Measurements from ENCODE around the gene PEX11B. TPM values are rescaled to one million over a fixed set of nuclear protein-coding genes. Genes with fewer than 3 reads are reported as not detected.

Gene PEX11B
- total RNA-seq, 2 donors from 2014 or later, result 33.8 to 37.1 TPM

DNA sequence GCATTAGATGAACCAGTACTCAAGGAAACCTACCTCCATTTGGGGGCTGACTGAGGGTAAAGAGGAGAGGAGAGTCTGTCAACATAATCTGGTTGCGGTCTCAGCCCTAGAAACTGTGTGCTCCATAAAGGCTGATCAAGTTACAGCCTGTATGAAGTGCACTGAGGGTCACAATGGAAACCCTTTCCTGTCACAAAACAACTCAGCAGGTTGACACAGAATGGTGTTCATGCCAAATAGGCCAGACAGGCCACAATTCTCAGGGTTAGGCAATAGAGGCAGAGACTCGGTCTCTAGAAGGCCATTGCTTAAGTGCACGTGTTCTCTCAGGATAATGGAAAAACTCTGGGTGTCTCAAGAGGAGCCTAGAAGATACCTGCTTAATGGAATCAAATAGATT is 28.8 kb downstream of the PEX11B start:
- intact Hi-C loops (cut with DNase I, micrococcal nuclease), result loop anchor here in 1 of 2 donors (5.0 kb wide), 1 partner anchor 128 kb away; no protein-coding TSS in a partner anchor
- ATAC-seq (no peak), DNase-seq (no peak)

DNA sequence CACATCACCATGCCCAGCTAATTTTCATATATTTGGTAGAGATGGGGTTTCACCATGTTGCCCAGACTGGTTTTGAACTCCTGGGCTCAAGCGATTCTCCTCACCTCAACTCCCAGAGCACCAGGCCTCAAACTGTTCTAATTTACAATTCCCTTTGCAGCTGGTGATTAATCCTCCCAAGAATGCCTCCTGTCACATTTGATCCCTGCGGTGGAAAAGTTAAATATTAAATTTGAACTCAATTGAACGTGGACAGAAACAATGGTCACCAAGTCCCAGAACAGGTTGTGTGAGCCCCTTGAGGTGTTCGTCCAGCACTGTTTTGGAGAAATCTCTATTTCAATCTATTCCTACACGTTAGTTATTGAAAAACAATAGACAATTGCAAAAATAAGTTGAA is 30.9 kb downstream of the PEX11B start:
- DNase-seq, result no peak

GRCh38 chr1:145886816-145887215 is 31.7 kb downstream of the PEX11B start:
- intact Hi-C loops (cut with DNase I, micrococcal nuclease), result no loop called here
- DNase-seq, result no peak
- no peak for ATAC-seq

More for the DNA sequence above, 30.9 kb downstream of the PEX11B start:
- no peak for ATAC-seq
- intact Hi-C loops (cut with DNase I, micrococcal nuclease), result no loop called here

DNA sequence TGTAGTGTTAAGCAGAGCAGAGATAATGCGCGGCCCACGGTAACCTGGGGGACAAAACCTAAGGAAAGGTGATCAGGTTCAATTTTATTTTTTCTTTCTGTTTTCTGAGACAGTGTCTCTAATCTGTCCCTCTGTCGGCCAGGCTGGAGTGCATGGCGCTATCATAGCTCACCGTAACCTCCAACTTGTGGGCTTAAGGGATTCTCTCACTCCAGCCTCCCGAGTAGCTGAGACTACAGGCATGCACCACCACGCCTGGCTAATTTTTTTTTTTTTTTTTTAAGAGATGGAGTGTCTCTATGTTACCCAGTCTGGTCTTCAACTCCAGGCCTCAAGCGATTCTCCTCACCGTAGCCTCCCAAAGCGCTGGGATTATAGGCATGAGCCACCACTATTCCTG is 32.1 kb downstream of the PEX11B start:
- no peak for DNase-seq
- no peak for ATAC-seq
- intact Hi-C loops (cut with DNase I, micrococcal nuclease), result no loop called here

DNA sequence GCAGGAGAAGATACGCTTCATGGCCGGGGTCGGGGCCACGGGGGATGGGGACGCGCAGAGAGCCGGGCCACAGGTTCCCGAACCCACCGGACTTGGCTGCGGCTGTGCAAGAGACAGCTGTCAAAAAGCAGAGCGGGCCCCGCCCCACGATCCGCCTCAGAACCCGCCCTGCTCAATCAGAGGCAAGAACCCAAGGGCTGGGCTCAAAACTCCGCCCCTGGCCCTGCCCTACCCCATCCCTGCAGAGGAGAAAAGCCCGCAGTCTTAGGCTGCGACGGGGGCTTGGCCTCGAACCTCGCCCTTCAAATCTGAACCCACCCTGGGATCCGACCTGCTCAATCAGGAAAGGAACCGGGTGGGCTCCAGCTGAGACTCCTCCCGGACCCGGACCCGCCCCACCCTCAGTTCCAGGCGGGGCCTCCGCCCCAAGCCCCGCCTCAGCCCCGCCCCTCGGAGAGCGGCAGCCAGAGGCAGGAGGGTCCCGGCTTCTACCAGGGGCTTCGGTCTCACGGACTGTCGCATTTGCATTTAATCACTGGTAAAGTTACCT is 32.7 kb downstream of the PEX11B start, which contains the start of gene ANKRD35:
Gene ANKRD35 (minus strand): TSS at position 129 of the 550 bp plus-strand sequence. CDS start 108 bp downstream, at position 21.
- intact Hi-C loops (cut with DNase I, micrococcal nuclease), result no loop called here
- ATAC-seq (peak; percentile 99), DNase-seq (peak; percentile 78 to 91)

DNA sequence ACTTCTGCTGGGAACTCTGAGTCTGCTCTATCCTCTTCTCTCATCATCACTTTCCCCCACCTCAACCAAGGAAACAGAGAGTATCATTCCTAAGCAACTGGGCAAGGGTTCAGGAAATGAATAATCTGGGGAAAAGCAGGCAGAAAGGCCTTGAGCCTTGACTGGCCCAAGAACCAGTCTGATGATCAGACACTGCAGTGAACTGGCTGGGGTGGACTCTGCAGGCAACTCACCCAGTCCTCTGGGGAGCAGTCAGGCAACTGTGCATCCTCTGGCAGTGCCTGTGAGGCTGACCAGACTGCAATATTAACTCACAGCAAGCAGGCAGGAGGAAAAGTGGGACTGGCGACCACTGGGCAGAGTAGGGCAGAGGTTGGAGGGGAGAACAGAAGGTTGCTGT is 33.8 kb downstream of the PEX11B start:
- ATAC-seq (no peak), DNase-seq (no peak)
- intact Hi-C loops (cut with DNase I, micrococcal nuclease), result no loop called here

DNA sequence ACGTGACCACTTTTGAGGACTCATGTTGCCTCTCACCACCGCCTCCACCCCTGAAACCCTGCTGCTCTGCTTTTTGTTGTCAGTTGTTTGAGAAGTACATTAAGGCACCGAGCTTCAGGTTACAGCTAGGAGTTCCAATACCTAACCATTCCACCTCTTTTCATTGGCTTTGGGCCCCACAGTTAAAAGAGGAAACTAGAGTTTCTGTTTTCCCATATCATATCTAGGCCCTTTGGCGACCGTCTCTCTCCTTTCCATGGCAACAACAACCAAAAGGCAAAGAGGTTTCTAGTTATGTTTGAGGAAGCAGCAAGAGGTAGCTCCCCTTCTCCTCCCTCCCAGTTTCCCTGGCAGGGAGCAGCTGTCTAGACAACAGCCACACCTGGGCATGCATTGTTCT is 38.7 kb downstream of the PEX11B start:
- intact Hi-C loops (cut with DNase I, micrococcal nuclease), result no loop called here
- DNase-seq (no peak), ATAC-seq (no peak)

- DNase-seq (no peak), ATAC-seq (no peak)
- intact Hi-C loops (cut with DNase I, micrococcal nuclease), result no loop called here
These were observed 39.8 kb downstream of the PEX11B start for GRCh38 chr1:145878724-145879123.

DNA sequence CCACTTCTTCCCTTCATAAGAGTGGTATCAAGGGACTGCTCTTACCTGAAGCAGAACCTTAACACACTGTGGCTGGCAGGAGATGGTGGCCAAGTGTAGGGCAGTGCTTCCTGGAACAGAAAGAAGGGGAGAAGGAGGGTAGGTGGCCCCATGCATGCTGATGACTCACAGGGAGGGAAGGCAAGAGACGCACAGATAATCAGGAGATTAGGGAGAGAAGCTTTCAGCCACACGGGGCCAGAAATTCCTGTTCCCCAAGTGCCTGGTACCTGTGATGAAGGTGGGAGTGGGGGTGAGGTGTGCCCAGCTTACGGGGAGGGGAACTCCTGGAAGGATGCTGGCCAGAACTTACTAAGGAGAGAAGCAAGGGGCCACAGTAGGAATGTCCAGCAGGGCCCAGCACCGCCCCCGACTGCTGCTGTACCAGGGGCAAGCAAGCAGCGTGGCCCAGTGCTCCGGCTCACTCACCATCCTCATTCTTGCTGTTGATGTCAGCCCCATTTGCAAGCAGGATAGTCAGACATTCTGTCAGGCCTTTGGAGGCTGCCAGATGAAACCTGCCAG is 40.5 kb downstream of the PEX11B start:
- DNase-seq (no peak), ATAC-seq (no peak)
- intact Hi-C loops (cut with DNase I, micrococcal nuclease), result no loop called here

- intact Hi-C loops (cut with DNase I, micrococcal nuclease), result no loop called here
- ATAC-seq (no peak), DNase-seq (no peak)
These were observed 43.9 kb downstream of the PEX11B start for GRCh38 chr1:145874646-145875045.

GRCh38 chr1:145871994-145872924 is 46.3 kb downstream of the PEX11B start:
- ATAC-seq, result peak; percentile 51
- intact Hi-C loops (cut with DNase I, micrococcal nuclease), result no loop called here
- peak; percentile 39 to 41 for DNase-seq

- no peak for ATAC-seq
- DNase-seq, result no peak
- intact Hi-C loops (cut with DNase I, micrococcal nuclease), result no loop called here
These were observed 50.3 kb downstream of the PEX11B start for GRCh38 chr1:145868232-145868631.

- intact Hi-C loops (cut with DNase I, micrococcal nuclease), result no loop called here
- ATAC-seq (no peak), DNase-seq (no peak)
These were observed 55.1 kb downstream of the PEX11B start for GRCh38 chr1:145863282-145864018.

Other genes with a start within 250 kb of the PEX11B start
- 10 to 100 TPM; 17.6 to 22.6 TPM for gene PDZK1, start 211.3 kb downstream of the PEX11B start, total RNA-seq
- gene CD160, start 199.2 kb downstream of the PEX11B start, total RNA-seq, result under 1 TPM; 0.73 to 0.92 TPM
- 1 to 10 TPM; 7.4 to 7.7 TPM for gene RNF115, start 94.6 kb downstream of the PEX11B start, total RNA-seq
- 10 to 100 TPM; 18.4 to 20.3 TPM for gene POLR3C, start 94.5 kb downstream of the PEX11B start, total RNA-seq
- 1 to 10 TPM; 1.3 TPM for gene NUDT17, start 73.1 kb downstream of the PEX11B start, total RNA-seq
- gene PIAS3, start 59.6 kb downstream of the PEX11B start, total RNA-seq, result 10 to 100 TPM; 11.0 to 11.4 TPM
- gene ANKRD35, start 32.9 kb downstream of the PEX11B start, total RNA-seq, result under 1 TPM; 0.12 to 0.53 TPM
- gene ITGA10, start 8.7 kb downstream of the PEX11B start, total RNA-seq, result 1 to 10 TPM in 1 of 2 donors, under 1 TPM in 1; 0.84 to 1.7 TPM
- 10 to 100 TPM; 86.9 to 94.1 TPM for gene RBM8A, start 8.8 kb upstream of the PEX11B start, total RNA-seq
- 1 to 10 TPM; 4.2 to 9.0 TPM for gene LIX1L, start 39.3 kb upstream of the PEX11B start, total RNA-seq
- under 1 TPM; 0.27 to 0.42 TPM for gene ANKRD34A, start 45.9 kb upstream of the PEX11B start, total RNA-seq
- 10 to 100 TPM; 13.6 to 17.0 TPM for gene POLR3GL, start 46.0 kb upstream of the PEX11B start, total RNA-seq
- 100 to 1,000 TPM; 550 to 720 TPM for gene TXNIP, start 77.9 kb upstream of the PEX11B start, total RNA-seq
- gene HJV, start 103.0 kb upstream of the PEX11B start, total RNA-seq, result not detected
- gene NBPF10, start 226.1 kb upstream of the PEX11B start, total RNA-seq, result 1 to 10 TPM; 2.2 to 2.4 TPM

Data from left colon (tissue), 2 donors.